Right renal pelvis (tissue), 4 donors: Measurements from ENCODE around the gene ITPKC. TPM values are rescaled to one million over a fixed set of nuclear protein-coding genes. Genes with fewer than 3 reads are reported as not detected.

ENCODE experiments used
- DNase-seq, 4 donors: peaks; one replicate each; pipeline ENCODE4 v3.0.0-alpha.2; 2013; ENCODE audit warnings: low read depth in 4 of 4, low spot score in 3 of 4, missing footprints in 1 of 4
- polyA plus RNA-seq, 4 donors: library from polyadenylated mRNA; unstranded; fragments of 120-200 nt; gene quantifications; one replicate each; pipeline ENCODE4 v1.2.1, GENCODE V29; 2013; ENCODE audit not compliant: insufficient read length in 4 of 4

ITPKC gene
- polyA plus RNA-seq, 4 donors = 13.5 to 15.9 (median 13.7) TPM

- no peak for DNase-seq
Measured at GRCh38 chr19:40739030-40739839, 22.3 kb downstream of the ITPKC start.

- DNase-seq = no peak
Measured at GRCh38 chr19:40739871-40740703, 23.2 kb downstream of the ITPKC start.

GRCh38 chr19:40740747-40741146 is 23.8 kb downstream of the ITPKC start:
- no peak for DNase-seq

GRCh38 chr19:40741527-40742390 is 24.8 kb downstream of the ITPKC start:
- DNase-seq = no peak

GRCh38 chr19:40742477-40742876 is 25.6 kb downstream of the ITPKC start:
- no peak for DNase-seq

- DNase-seq = no peak
Measured at GRCh38 chr19:40742886-40743285, 26.0 kb downstream of the ITPKC start.

- no peak for DNase-seq
Measured at GRCh38 chr19:40743926-40744325, 27.0 kb downstream of the ITPKC start.

- no peak for DNase-seq
Measured at GRCh38 chr19:40744554-40745401, 27.9 kb downstream of the ITPKC start.

- DNase-seq = no peak
Measured at GRCh38 chr19:40745402-40745780, 28.5 kb downstream of the ITPKC start.

GRCh38 chr19:40747536-40747935 is 30.6 kb downstream of the ITPKC start:
- DNase-seq = no peak

GRCh38 chr19:40750058-40750873 is 33.4 kb downstream of the ITPKC start, which contains the start of gene ACTMAP:
Gene ACTMAP (minus strand): TSS chr19:40750477. CDS start chr19:40749803, 674 bp downstream.
- peak; percentile 100 for DNase-seq

- DNase-seq = peak; percentile 96 to 100 (median 98)
Measured at GRCh38 chr19:40750874-40751537, 34.1 kb downstream of the ITPKC start, which contains the start of gene SNRPA. Gene SNRPA (plus strand): TSS chr19:40751203. CDS start chr19:40751409, 206 bp downstream.

- no peak for DNase-seq
Measured at GRCh38 chr19:40752257-40752781, 35.4 kb downstream of the ITPKC start.

GRCh38 chr19:40754611-40755247 is 37.8 kb downstream of the ITPKC start:
- DNase-seq = no peak

GRCh38 chr19:40755248-40755624 is 38.3 kb downstream of the ITPKC start:
- DNase-seq = no peak

- no peak for DNase-seq
Measured at GRCh38 chr19:40755791-40756190, 38.9 kb downstream of the ITPKC start.

GRCh38 chr19:40756502-40757110 is 39.7 kb downstream of the ITPKC start:
- no peak for DNase-seq
